HepG2 (cell line): ENCODE measurements around the gene ZNF747. TPM values are rescaled to one million over a fixed set of nuclear protein-coding genes. Genes with fewer than 3 reads are reported as not detected.
A peak's percentile ranks its signal among the peaks of the same experiment; 100 is the strongest.

Experiments used
- SIN3A ChIP-seq: IDR thresholded peaks from 2 replicates; pipeline ENCODE4 v1.6.1; 2011; ENCODE audit warnings: low read depth, mild to moderate bottlenecking, control low read depth, low read length, borderline replicate concordance
- polyA plus RNA-seq, 8 experiments: library from polyadenylated mRNA; depleted of rRNA in 3 of 8; stranded (reverse) in 7 of 8; unstranded in 1 of 8; fragments of >200 nt; fragmentation: Illumina TruSeq in 4 of 8; extraction: Trizol in 4 of 8; gene quantifications; 2 replicates each; pipeline versions ENCODE4 v1.2.1 to v1.2.3, GENCODE V29; 2011 to 2016; ENCODE audit warnings: low read depth in 4 of 8, missing spikeins in 1 of 8, mixed read lengths in 1 of 8; ENCODE audit not compliant: insufficient read depth in 1 of 8
- total RNA-seq, 5 experiments: library from RNA; depleted of rRNA; stranded (reverse); fragments of >200 nt; fragmentation: Illumina TruSeq; extraction: Trizol; gene quantifications; 2 replicates each; pipeline ENCODE4 v1.2.3, GENCODE V29; 2016; ENCODE audit warnings: low read depth in 1 of 5
- TF ChIP-seq, protein P1 (sequence below): sonication (generic); formaldehyde crosslinking; IDR thresholded peaks from 2 replicates; pipeline ENCODE4 v1.4.0; 2020; ENCODE audit warnings: low read depth, missing genetic modification reagents
- TF ChIP-seq, protein P2 (sequence below): sonication (generic); formaldehyde crosslinking; IDR thresholded peaks from 2 replicates; pipeline ENCODE4 v1.4.0; 2020; ENCODE audit warnings: missing genetic modification reagents, borderline replicate concordance
- TF ChIP-seq, protein P3 (sequence below): sonication (generic); formaldehyde crosslinking; IDR thresholded peaks from 2 replicates; pipeline ENCODE4 v1.4.0; 2020; ENCODE audit warnings: low read depth, mild to moderate bottlenecking, missing genetic modification reagents

ZNF747 gene
- total and polyA plus RNA-seq, 2 of the 13 experiments (the other 11 are each of a cell fraction or from before 2014, with no cell fraction given), result 7.2 to 10.2 TPM

DNA sequence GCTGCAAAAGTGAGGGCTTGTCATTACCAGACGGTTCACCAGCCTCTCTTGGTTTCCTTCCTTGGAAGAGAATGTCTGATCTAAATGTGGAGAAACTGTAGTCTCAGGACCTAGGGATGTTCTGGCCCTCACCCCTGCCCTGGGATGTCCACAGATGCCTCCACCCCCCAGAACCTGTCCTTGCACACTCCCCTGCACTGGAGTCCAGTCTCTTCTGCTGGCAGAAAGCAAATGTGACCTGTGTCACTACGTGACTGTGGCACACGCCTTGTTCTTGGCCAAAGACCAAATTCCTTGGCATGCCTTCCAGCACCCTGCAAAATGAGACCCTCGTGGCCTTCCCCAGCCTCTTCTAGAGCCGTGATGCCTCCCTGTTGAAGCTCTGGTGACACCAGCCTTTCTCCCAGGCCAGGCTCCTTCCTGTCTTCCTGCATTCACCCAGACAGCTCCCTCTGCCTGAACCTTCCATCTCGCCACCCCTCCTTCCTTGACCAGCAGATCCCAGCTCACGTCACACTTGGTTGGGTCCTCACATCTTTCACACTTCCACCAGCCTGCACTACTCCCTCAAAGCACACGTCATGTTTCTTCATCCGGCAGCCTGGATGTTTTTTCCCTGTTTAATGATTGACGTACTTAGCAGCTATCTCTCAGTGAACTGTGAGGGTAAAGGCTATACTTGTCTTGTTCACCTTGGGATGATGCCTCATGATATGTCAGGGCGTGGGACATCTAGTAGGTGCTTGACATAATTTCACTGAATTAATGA is 12.6 kb downstream of the ZNF747 start (continued):
- no peak for TF ChIP-seq SIN3A
- TF ChIP-seq, protein P1, sequence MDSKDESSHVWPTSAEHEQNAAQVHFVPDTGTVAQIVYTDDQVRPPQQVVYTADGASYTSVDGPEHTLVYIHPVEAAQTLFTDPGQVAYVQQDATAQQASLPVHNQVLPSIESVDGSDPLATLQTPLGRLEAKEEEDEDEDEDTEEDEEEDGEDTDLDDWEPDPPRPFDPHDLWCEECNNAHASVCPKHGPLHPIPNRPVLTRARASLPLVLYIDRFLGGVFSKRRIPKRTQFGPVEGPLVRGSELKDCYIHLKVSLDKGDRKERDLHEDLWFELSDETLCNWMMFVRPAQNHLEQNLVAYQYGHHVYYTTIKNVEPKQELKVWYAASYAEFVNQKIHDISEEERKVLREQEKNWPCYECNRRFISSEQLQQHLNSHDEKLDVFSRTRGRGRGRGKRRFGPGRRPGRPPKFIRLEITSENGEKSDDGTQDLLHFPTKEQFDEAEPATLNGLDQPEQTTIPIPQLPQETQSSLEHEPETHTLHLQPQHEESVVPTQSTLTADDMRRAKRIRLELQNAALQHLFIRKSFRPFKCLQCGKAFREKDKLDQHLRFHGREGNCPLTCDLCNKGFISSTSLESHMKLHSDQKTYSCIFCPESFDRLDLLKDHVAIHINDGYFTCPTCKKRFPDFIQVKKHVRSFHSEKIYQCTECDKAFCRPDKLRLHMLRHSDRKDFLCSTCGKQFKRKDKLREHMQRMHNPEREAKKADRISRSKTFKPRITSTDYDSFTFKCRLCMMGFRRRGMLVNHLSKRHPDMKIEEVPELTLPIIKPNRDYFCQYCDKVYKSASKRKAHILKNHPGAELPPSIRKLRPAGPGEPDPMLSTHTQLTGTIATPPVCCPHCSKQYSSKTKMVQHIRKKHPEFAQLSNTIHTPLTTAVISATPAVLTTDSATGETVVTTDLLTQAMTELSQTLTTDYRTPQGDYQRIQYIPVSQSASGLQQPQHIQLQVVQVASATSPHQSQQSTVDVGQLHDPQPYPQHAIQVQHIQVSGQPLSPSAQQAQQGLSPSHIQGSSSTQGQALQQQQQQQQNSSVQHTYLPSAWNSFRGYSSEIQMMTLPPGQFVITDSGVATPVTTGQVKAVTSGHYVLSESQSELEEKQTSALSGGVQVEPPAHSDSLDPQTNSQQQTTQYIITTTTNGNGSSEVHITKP, result peak; percentile 18; the same call in 1 of the 2 replicates
- TF ChIP-seq, protein P2, sequence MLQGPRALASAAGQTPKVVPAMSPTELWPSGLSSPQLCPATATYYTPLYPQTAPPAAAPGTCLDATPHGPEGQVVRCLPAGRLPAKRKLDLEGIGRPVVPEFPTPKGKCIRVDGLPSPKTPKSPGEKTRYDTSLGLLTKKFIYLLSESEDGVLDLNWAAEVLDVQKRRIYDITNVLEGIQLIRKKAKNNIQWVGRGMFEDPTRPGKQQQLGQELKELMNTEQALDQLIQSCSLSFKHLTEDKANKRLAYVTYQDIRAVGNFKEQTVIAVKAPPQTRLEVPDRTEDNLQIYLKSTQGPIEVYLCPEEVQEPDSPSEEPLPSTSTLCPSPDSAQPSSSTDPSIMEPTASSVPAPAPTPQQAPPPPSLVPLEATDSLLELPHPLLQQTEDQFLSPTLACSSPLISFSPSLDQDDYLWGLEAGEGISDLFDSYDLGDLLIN (CRISPR knock-in tag), result no peak
- TF ChIP-seq, protein P3, sequence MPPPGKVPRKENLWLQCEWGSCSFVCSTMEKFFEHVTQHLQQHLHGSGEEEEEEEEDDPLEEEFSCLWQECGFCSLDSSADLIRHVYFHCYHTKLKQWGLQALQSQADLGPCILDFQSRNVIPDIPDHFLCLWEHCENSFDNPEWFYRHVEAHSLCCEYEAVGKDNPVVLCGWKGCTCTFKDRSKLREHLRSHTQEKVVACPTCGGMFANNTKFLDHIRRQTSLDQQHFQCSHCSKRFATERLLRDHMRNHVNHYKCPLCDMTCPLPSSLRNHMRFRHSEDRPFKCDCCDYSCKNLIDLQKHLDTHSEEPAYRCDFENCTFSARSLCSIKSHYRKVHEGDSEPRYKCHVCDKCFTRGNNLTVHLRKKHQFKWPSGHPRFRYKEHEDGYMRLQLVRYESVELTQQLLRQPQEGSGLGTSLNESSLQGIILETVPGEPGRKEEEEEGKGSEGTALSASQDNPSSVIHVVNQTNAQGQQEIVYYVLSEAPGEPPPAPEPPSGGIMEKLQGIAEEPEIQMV (CRISPR knock-in tag), result 0 out of 2 replicates have a peak, but pooled peaks have one; percentile 23
